Panc1 (cell line): ENCODE results near the gene NRG2.

ENCODE experiments used
- CTCF ChIP-seq: fragments of 450-650 bp; IDR thresholded peaks from 2 replicates; pipeline ENCODE4 v1.5.1; 2017; ENCODE audit warnings: mild to moderate bottlenecking
- POLR2AphosphoS5 ChIP-seq: IDR thresholded peaks from 2 replicates; pipeline ENCODE4 v1.6.1; 2012; ENCODE audit warnings: mild to moderate bottlenecking, low read depth, low read length, moderate library complexity
- REST ChIP-seq, 2 experiments: IDR thresholded peaks; 2 replicates each; pipeline ENCODE4 v1.6.1; 2011 to 2012; ENCODE audit warnings: low read depth in 2 of 2, control low read depth in 1 of 2, low read length in 1 of 2, mild to moderate bottlenecking in 1 of 2, moderate library complexity in 1 of 2; ENCODE audit not compliant: insufficient read depth in 1 of 2
- SIN3A ChIP-seq: IDR thresholded peaks from 2 replicates; pipeline ENCODE4 v1.6.1; 2012; ENCODE audit warnings: low read depth, mild to moderate bottlenecking, low read length, moderate library complexity, borderline replicate concordance; ENCODE audit not compliant: insufficient read depth
- TCF7L2 ChIP-seq: IDR thresholded peaks from 2 replicates; pipeline ENCODE4 v1.6.1; 2011; ENCODE audit warnings: mild to moderate bottlenecking, low read depth, low read length, inconsistent platforms

- TF ChIP-seq POLR2AphosphoS5 = no peak
- TF ChIP-seq TCF7L2 = no peak
- no peak for TF ChIP-seq CTCF
- TF ChIP-seq SIN3A = no peak
- TF ChIP-seq REST (IDR thresholded peaks at IDR 0.05; ENCODE audit: insufficient read depth in 1 of 2, low read depth in 2 of 2, low read length in 1 of 2) = no peak
These were observed 38.9 kb downstream of the NRG2 start for GRCh38 chr5:140004174-140004573.
